ENCODE measurements around the gene TEX264.

Gene TEX264

DNA sequence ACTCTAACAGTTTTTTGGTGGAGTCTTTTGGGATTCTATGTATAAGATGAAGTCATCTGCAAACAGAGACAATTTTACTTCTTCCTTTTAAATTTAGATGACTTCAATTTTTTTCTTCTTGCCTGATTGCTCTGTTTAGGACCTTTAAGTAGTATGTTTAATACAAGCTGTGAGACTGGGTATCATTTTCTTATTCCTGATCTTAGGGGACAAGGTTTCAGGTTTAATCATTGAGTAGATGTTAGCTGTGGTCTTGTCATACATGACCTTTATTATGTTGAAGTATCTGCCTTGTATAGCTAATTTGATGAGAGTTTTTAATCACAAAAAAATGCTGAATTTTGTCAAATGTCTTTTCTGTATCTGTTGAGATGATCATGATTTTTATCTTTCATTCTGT lies 56.4 kb downstream of the TEX264 start:
- no peak for DNase-seq (ENCODE audit: low read depth)
- H3K4me3 ChIP-seq (ENCODE audit: control insufficient read depth, low read depth, low read length): no peak overlapping the region
- TF ChIP-seq, protein P1, sequence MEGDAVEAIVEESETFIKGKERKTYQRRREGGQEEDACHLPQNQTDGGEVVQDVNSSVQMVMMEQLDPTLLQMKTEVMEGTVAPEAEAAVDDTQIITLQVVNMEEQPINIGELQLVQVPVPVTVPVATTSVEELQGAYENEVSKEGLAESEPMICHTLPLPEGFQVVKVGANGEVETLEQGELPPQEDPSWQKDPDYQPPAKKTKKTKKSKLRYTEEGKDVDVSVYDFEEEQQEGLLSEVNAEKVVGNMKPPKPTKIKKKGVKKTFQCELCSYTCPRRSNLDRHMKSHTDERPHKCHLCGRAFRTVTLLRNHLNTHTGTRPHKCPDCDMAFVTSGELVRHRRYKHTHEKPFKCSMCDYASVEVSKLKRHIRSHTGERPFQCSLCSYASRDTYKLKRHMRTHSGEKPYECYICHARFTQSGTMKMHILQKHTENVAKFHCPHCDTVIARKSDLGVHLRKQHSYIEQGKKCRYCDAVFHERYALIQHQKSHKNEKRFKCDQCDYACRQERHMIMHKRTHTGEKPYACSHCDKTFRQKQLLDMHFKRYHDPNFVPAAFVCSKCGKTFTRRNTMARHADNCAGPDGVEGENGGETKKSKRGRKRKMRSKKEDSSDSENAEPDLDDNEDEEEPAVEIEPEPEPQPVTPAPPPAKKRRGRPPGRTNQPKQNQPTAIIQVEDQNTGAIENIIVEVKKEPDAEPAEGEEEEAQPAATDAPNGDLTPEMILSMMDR (conservative IDR thresholded peaks at IDR 0.05; ENCODE audit: control insufficient read depth, insufficient read depth, low read depth, low read length): no peak

DNA sequence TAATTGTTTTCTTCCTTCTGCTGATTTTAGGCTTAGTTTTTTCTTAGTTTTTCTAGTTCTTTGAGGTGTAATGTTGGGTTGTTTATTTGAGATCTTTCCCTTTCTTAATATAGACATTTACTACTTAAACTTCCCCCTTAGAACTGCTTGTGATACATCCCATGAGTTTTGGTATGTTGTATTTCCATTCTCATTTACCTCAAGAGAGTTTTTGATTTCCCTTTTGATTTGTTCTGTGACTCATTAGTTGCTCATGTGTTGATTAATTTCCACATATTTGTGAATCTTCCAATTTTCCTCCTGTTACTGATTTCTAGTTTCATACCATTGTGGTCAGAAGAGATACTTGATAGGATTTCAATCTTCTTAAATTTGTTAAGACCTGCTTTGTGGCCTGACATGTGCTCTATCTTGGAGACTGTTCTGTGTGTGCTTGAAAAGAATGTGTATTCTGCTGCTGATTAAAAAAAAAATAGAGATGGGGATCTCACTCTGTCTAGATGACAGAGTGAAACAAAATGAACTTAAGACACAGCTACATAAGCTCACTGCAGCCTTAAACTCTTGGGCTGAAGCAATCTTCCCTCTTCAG lies 58.1 kb downstream of the TEX264 start:
- TF ChIP-seq, protein P1 (conservative IDR thresholded peaks at IDR 0.05; ENCODE audit: control insufficient read depth, insufficient read depth, low read depth, low read length): no peak
- no peak overlapping the region for H3K4me3 ChIP-seq (ENCODE audit: control insufficient read depth, low read depth, low read length)
- peak; percentile 6 for DNase-seq (ENCODE audit: low read depth)

DNA sequence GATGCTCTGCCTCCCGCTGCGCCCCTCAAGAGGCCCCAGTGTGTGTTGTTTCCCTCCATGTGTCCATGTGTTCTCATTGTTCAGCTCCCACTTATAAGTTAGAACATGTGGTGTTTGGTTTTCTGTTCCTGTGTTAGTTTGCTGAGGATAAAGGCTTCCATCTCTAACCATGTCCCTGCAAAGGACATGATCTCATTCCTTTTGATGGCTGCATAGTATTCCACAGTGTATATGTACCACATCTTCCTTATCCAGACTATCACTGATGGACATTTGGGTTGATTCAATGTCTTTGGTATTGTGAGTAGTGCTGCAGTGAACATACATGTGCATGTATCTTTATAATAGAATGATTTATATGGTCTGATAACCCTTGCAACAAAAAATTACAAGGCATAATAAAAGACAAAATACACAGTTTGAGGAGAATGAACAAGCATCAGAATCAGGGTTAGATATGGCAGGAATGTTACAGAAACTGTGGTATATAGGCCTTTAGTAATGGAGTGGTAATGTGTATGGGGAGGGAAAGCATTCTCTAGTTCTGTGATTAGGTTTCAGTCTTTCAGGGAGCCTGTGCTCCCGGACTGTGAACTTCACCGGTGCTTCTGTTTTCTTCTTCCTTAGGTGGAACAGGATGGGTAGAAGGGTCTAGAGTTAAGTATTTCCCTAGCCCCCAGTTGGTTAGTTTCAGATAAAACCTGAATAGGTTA lies 63.0 kb downstream of the TEX264 start:
- no peak overlapping the region for H3K4me3 ChIP-seq (ENCODE audit: control insufficient read depth, low read depth, low read length)
- TF ChIP-seq, protein P1 (conservative IDR thresholded peaks at IDR 0.05; ENCODE audit: control insufficient read depth, insufficient read depth, low read depth, low read length): no peak
- DNase-seq (ENCODE audit: low read depth): no peak

DNA sequence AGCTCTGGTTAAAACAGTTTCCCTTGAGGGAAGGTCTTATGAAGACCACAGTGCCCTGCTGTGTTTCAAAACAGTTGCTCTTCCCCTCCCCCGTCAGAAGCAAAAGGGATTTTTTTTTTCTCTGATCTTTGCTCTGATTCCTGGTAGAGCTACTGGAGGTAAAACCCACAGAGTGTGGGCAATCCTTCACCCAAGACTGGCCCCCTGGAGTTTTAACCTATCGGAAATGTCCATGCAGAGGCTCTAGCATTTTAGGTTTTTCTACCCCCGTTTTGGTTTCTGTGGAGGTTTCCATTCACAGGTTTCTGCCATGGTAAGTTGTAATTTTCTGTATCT lies 63.5 kb downstream of the TEX264 start:
- DNase-seq (ENCODE audit: low read depth): no peak
- TF ChIP-seq, protein P1 (conservative IDR thresholded peaks at IDR 0.05; ENCODE audit: control insufficient read depth, insufficient read depth, low read depth, low read length): no peak
- no peak overlapping the region for H3K4me3 ChIP-seq (ENCODE audit: control insufficient read depth, low read depth, low read length)

DNA sequence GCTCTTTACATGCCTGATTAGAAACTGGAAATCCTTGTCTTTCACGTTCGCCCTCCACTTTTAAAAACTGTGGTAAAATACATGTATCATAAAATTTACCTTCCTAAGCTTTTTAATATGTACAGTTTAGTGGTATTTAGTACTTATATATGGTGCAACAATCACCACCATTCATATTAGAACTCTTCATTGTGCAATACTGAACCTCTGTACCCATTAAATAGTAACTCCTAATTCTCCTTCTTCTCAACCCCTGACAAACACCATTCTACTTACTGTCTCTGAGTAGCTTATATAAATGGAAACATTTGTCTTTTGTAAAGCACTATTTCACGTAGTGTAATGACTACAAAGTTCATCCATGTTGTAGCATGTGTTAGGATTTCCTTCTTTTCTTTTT lies 64.0 kb downstream of the TEX264 start:
- TF ChIP-seq, protein P1 (conservative IDR thresholded peaks at IDR 0.05; ENCODE audit: control insufficient read depth, insufficient read depth, low read depth, low read length): no peak
- no peak for DNase-seq (ENCODE audit: low read depth)
- no peak overlapping the region for H3K4me3 ChIP-seq (ENCODE audit: control insufficient read depth, low read depth, low read length)

DNA sequence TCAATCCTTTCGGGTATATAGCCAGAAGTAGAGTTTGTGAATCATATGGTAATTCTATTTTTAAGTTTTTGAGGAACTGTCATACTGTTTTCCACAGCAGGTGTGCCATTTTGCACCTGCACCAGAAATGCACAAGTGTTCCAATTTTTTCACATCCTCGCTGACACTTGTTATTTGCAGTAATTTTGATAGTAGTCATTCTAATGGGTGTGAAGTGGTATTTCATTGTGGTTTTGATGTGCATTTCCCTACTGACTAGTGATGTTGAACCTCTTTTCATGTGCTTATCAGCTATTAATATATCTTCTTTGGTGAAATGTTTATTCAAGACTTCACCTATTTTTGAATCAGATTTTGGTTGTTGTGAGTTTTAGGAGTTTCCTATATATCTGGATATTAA lies 64.9 kb downstream of the TEX264 start:
- H3K4me3 ChIP-seq (ENCODE audit: control insufficient read depth, low read depth, low read length): no peak overlapping the region
- TF ChIP-seq, protein P1 (conservative IDR thresholded peaks at IDR 0.05; ENCODE audit: control insufficient read depth, insufficient read depth, low read depth, low read length): no peak
- DNase-seq (ENCODE audit: low read depth): no peak
